Suprapubic skin (tissue), 4 donors: Measurements from ENCODE around the gene RPL36.

Experiments
- EP300 ChIP-seq: sonication (generic); formaldehyde crosslinking; IDR thresholded peaks from one replicate; pipeline ENCODE4 v1.6.1; 2017; ENCODE audit warnings: antibody characterized with exemption
- POLR2A ChIP-seq, 2 donors: fragments of 450-650 bp; IDR thresholded peaks; one replicate each; pipeline ENCODE4 v1.6.1; 2017; ENCODE audit warnings: antibody characterized with exemption in 2 of 2, mild to moderate bottlenecking in 2 of 2, moderate library complexity in 2 of 2
- POLR2AphosphoS5 ChIP-seq, 3 donors: sonication (generic); formaldehyde crosslinking; IDR thresholded peaks; one replicate each; pipeline ENCODE4 v1.6.1; 2017; ENCODE audit warnings: antibody characterized with exemption in 3 of 3
- TF ChIP-seq, protein P1 (sequence below), 2 donors: fragments of 200-600 bp in 1 of 2; fragments of 450-650 bp in 1 of 2; sonication (generic) in 1 of 2; IDR thresholded peaks; one replicate each; pipeline ENCODE4 v1.5.1; 2016 to 2019; ENCODE audit warnings: antibody characterized with exemption in 2 of 2, mild to moderate bottlenecking in 1 of 2, moderate library complexity in 1 of 2

DNA sequence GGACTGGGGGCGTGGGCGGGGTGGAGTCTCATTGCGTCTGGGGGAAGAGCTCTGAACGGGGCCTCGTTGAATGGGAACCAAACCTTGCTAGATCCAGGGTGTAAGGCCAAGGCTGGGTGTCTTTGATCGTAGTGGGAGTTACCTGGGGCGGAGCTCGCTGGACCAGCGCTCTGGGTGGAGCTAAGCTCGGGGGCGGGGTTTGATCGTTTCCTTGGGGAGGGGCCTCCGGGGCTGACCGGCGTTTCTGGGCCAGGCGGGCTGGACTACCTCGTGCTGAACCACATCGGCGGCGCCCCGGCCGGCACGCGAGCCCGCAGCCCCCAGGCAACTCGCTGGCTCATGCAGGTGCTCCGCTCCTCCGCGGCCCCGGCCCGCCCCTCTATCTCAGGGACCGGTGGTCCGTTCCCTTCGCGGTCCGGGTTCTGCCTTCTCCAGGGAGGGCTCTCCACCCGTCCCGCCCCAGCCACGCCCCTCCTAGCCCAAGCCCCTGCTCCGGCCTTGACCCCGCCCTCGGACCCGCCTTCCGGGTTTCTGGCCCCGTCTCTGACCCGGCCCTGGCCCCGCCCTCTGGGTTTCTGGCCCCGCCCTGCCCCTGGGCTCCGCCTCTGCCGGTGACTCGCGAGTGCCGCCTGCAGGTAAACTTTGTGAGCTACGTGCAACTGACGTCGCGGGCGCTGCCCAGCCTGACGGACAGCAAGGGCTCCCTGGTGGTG is 3.3 kb upstream of the RPL36 start:
- TF ChIP-seq, protein P1, sequence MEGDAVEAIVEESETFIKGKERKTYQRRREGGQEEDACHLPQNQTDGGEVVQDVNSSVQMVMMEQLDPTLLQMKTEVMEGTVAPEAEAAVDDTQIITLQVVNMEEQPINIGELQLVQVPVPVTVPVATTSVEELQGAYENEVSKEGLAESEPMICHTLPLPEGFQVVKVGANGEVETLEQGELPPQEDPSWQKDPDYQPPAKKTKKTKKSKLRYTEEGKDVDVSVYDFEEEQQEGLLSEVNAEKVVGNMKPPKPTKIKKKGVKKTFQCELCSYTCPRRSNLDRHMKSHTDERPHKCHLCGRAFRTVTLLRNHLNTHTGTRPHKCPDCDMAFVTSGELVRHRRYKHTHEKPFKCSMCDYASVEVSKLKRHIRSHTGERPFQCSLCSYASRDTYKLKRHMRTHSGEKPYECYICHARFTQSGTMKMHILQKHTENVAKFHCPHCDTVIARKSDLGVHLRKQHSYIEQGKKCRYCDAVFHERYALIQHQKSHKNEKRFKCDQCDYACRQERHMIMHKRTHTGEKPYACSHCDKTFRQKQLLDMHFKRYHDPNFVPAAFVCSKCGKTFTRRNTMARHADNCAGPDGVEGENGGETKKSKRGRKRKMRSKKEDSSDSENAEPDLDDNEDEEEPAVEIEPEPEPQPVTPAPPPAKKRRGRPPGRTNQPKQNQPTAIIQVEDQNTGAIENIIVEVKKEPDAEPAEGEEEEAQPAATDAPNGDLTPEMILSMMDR (IDR thresholded peaks at IDR 0.05) = peak; percentile 62 to 93
- TF ChIP-seq POLR2A (IDR thresholded peaks at IDR 0.05) (no peak), EP300 (no peak), POLR2AphosphoS5 (IDR thresholded peaks at IDR 0.05) (peak in 1 of 3 donors; percentile 17)
